Neural crest cell (in vitro differentiated cells): ENCODE results near the gene PACRG. TPM values are rescaled to one million over a fixed set of nuclear protein-coding genes. Genes with fewer than 3 reads are reported as not detected.
A peak's percentile ranks its signal among the peaks of the same experiment; 100 is the strongest.

Experiments used
- DNase-seq: peaks from one replicate; pipeline ENCODE4 v3.0.0; 2021; ENCODE audit warnings: low read depth, mixed read lengths, low spot score
- H3K27ac Mint-ChIP-seq: one replicate; pipeline ENCODE4 v1.8.0; 2021; ENCODE audit warnings: mild to moderate bottlenecking, mixed read lengths; ENCODE audit not compliant: unreplicated experiment
- H3K27me3 Mint-ChIP-seq: 2 replicates; pipeline ENCODE4 v1.8.0; 2021; ENCODE audit warnings: low read depth, mild to moderate bottlenecking, mixed read lengths
- H3K36me3 Mint-ChIP-seq: 2 replicates; pipeline ENCODE4 v1.8.0; 2021; ENCODE audit warnings: low read depth, mild to moderate bottlenecking, mixed read lengths
- H3K4me1 Mint-ChIP-seq: 2 replicates; pipeline ENCODE4 v1.8.0; 2021; ENCODE audit warnings: mixed read lengths
- H3K4me3 Mint-ChIP-seq: one replicate; pipeline ENCODE4 v1.8.0; 2021; ENCODE audit warnings: mild to moderate bottlenecking, mixed read lengths
- H3K9me3 Mint-ChIP-seq: 2 replicates; pipeline ENCODE4 v1.8.0; 2021; ENCODE audit warnings: mixed read lengths
- CTCF ChIP-seq: fragments of 200-600 bp; sonication (generic); conservative IDR thresholded peaks from 2 replicates; pipeline ENCODE4 v1.5.0; 2021; ENCODE audit warnings: antibody characterized with exemption, mild to moderate bottlenecking
- total RNA-seq: library from RNA; stranded (reverse); gene quantifications from 2 replicates; pipeline ENCODE4 v1.2.1, GENCODE V29; 2021

Gene PACRG
- total RNA-seq, 1 donor from 2014 or later: 1.8 TPM

- H3K27ac Mint-ChIP-seq: no peak overlapping the region
- H3K4me3 Mint-ChIP-seq: no peak overlapping the region
- peaks cover 4% of the 10 kb centered on the region for H3K4me1 Mint-ChIP-seq
- peaks cover 4% of the 10 kb centered on the region for H3K9me3 Mint-ChIP-seq
- H3K27me3 Mint-ChIP-seq: no peaks in the 10 kb centered on the region
- no peak for TF ChIP-seq CTCF
- DNase-seq: no peak
- no peaks in the 10 kb centered on the region for H3K36me3 Mint-ChIP-seq
Observed at GRCh38 chr6:162751211-162751859, 23.6 kb downstream of the PACRG start.

- Mint-ChIP-seq H3K27ac (no peak overlapping the region), H3K9me3 (peaks cover 4% of the 10 kb centered on the region), H3K36me3 (no peaks in the 10 kb centered on the region), H3K4me3 (no peak overlapping the region), H3K27me3 (no peaks in the 10 kb centered on the region), H3K4me1 (no peaks in the 10 kb centered on the region)
- TF ChIP-seq CTCF: no peak
- no peak for DNase-seq
Observed at GRCh38 chr6:162753775-162754174, 26.0 kb downstream of the PACRG start.

DNA sequence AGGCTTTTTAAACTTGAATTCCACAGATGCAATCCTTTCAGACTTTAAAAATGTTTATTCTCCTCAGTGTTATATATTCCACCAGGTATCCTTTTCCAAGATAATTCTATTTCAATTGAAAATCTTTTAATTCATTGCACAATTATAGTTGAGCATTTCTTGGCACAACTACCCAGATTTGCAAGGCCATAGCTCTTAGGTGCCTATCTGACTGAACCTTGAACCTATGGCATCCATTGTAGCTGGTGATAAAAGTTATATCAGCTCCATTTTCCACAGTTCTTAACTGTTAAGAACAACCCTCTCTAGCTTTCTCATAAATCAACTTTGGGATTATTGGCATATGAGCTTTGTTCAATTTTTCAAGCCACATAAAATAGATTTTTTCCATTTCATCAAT, 42.4 kb downstream of the PACRG start:
- Mint-ChIP-seq H3K27ac (no peak overlapping the region), H3K4me1 (peaks cover 35% of the 10 kb centered on the region), H3K9me3 (peaks cover 18% of the 10 kb centered on the region), H3K4me3 (no peak overlapping the region), H3K27me3 (no peaks in the 10 kb centered on the region), H3K36me3 (peaks cover 4% of the 10 kb centered on the region)
- no peak for DNase-seq
- no peak for TF ChIP-seq CTCF

DNA sequence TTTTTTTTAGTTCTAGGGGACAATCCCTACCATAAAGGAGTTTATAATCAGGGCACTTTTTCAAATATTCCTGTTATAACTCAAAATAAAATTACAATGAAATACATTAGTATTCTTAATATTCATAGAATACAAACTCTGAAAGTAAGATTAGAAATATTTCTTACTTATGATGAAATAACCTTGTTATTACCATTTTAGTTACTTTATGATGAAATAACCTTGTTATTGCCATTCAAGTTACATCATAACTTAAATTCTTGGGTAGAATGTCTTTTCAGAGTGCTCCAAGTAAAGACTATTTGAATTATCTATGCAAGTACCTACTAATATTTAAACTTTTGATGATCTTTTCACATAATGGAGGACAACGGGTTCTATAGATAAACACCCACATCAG, 43.2 kb downstream of the PACRG start:
- no peak overlapping the region for H3K4me3 Mint-ChIP-seq
- peaks cover 4% of the 10 kb centered on the region for H3K36me3 Mint-ChIP-seq
- TF ChIP-seq CTCF: no peak
- peaks cover 18% of the 10 kb centered on the region for H3K9me3 Mint-ChIP-seq
- peaks cover 37% of the 10 kb centered on the region for H3K4me1 Mint-ChIP-seq
- no peaks in the 10 kb centered on the region for H3K27me3 Mint-ChIP-seq
- no peak for DNase-seq
- no peak overlapping the region for H3K27ac Mint-ChIP-seq

- H3K27me3 Mint-ChIP-seq: no peaks in the 10 kb centered on the region
- H3K4me1 Mint-ChIP-seq: peaks cover 41% of the 10 kb centered on the region
- peak overlapping the region; percentile 6 for H3K27ac Mint-ChIP-seq
- no peak for DNase-seq
- TF ChIP-seq CTCF: no peak
- peak overlapping the region; percentile 22 for H3K4me3 Mint-ChIP-seq
- peaks cover 4% of the 10 kb centered on the region for H3K36me3 Mint-ChIP-seq
- H3K9me3 Mint-ChIP-seq: peaks cover 15% of the 10 kb centered on the region
Observed at GRCh38 chr6:162772466-162772865, 44.7 kb downstream of the PACRG start.
